HG02885 (cell line): ENCODE data around the gene RNF220.

Source experiments
- ATAC-seq: cut with Tn5 transposase; IDR thresholded peaks from one replicate; pipeline ENCODE4 v1.9.1; 2021; ENCODE audit warnings: mild to moderate bottlenecking; ENCODE audit not compliant: unreplicated experiment, poor library complexity

Gene RNF220

DNA sequence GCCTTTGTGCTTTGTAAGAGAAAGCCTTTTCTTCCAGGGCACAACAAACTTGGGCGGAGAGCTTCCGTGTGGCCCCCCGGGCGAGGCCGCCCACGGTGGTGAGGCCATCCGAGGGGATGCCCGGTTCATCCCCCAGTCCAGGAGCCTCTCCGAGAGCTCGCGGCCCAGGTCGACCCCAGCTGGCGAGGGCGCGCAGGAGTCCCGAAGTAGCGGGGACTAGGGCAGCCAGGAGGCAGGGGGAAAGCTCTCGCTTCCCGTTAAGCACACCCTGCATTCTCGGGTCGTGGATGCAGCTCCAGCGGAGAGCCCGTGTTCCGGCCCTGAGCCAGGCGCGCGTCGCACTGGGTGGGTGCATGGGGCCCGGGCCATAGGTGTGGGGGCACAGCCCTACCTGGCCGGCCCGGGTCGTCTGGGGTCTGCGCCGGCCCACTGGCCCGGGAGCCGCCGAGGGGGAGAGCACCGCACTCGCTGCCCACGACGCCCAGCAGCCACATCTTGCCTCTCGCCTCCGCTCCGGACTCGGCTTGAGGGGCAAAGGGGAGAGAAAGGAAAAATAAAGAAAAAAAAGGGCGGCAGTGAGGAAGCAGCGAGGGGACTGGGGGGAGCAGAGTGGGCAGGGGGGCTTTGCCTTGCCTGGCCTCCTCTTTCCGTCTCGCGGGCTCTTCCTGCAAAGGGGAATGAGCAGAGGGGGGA is 1.8 kb downstream of the RNF220 start:
- no peak for ATAC-seq

GRCh38 chr1:44407430-44408211 is 2.6 kb downstream of the RNF220 start:
- no peak for ATAC-seq

DNA sequence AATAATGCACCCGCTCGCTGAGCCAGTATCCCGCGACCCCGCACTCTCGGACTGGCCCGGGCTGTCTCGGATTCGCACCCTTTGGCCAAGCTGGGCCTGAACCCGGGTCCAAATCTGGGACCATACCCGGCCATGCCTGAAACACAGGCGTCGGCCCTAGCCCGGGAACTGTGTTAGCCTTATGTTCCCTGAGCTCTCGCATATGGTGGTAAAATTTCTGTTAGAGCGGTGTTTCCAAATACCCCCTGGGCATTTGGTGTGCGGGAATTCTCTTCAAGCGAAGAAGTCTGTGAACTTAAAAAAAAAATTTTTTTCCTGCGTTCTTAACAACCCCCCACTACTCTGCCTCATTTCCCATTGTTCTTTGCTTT is 3.1 kb downstream of the RNF220 start:
- ATAC-seq = no peak

GRCh38 chr1:44408632-44409602 is 3.9 kb downstream of the RNF220 start:
- ATAC-seq = no peak

DNA sequence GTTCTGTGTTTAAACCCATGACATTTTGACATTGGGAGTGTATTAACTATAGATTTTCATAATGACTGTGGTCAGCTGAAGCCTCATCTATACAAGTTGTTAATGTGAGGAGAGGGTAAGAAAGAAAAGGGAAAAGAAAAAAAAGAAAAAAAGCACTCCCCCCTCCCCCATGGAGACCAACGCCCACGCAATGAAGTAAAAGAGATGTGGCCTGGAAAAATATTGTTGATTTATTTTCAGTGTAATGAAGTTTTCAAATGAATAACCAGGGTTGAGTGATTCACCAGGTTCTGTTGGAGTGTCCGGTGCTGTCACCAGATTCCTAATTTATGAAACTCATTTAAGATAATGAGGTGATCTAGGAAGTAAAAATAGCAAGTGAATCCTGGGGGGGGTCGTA is 4.7 kb downstream of the RNF220 start:
- ATAC-seq = no peak

DNA sequence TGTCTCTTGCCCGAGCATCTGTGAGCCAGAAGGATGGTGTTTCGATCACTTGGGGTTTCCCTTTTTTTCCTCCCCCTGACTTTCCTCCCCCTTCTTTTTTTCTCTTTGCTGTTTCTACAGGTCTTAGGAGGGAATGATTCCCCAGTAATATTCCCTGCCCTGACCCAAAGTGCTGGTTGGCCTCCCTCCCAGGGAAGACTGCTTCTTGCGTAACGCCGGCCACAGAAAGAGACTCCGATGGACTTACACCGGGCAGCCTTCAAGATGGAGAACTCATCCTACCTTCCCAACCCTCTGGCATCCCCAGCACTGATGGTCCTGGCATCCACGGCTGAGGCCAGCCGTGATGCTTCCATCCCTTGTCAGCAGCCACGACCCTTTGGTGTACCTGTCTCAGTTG is 6.8 kb downstream of the RNF220 start:
- no peak for ATAC-seq

GRCh38 chr1:44412601-44413000 is 7.5 kb downstream of the RNF220 start:
- ATAC-seq = no peak

DNA sequence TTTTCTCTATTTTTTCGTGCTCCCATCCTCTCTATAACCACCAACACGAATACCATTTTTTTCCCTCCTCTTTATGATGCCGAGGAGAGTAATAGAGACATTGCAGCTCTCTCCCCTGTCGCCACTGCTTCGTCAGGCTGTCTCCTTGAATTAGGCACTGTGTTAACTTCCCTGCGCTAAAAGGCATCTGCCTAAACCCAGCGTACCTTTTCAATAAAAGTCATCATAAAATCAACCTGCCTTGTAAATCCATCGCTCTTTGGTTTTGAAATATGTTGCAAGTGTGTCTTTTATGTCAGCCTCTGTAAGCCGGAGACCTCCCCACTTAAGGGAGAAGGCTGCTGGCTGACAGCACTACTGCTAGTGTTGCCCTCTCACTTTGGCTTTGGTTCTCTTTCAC is 8.7 kb downstream of the RNF220 start:
- ATAC-seq = no peak

- no peak for ATAC-seq
These were observed 10.0 kb downstream of the RNF220 start for GRCh38 chr1:44415013-44415412.

GRCh38 chr1:44416408-44416807 is 11.4 kb downstream of the RNF220 start:
- no peak for ATAC-seq

DNA sequence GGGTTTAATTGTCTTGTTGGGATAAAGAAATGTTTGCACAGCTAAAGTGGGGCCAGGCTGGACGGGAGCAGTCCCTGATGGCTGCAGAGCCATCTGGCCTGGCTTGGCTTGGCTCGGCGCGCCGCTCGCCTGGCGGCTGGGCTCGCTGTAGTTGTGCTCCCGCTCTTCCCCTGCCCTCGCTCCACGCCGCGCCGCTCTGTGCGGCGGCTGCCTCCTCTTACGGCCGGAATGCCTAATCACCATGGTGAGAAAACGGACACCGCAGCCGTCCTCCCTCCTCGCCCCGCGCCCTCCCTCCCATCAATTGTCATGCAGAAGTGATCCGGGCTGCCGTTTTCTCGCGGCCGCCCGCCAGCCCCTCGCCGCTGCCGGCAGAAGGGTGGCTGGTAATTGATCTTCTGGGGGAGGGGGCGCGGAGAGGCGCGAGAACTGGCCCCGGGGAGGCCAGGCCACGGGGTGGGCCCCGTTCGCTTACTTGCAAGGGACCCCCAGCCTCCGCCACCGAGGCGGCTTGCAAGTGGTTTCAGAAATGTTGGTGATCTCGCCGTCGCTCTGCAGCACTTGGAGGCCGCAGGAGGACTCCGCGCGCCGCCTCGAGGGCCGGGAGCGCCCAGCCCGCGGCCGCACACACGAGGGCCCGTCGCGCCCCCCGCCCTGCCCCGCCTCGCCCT is 12.4 kb downstream of the RNF220 start:
- ATAC-seq = no peak

DNA sequence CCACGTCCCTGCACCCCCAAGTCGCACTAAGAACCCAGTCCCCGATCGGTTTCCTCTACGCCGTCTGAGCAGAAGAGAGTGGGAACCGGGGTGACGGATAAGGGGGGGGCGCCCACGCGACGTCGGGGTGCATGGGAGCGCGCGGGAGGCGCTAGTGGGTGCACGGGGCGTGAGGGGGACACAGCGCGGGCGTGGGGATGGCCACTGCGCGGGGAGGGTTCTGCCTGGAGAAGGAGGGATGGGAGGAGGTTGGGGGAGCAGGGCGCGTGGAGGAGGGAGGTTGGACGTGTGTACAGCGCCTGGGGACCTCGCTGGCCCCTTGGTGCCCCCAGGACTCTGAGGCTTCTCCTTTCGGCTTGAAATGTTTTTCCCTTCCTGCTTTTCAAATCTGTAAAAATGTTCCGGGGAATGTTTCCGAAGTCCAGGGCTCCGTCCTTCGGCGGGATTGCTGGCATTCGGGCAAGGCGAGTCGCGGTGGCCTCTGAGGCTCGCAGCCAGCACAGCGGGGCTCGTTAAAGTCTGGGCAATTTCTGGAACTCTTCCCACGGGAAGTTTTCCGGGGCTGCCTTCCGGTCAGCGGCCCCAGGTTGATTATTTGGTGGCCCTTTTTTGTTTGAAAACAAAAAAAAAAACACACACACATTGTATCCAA is 13.1 kb downstream of the RNF220 start:
- no peak for ATAC-seq

DNA sequence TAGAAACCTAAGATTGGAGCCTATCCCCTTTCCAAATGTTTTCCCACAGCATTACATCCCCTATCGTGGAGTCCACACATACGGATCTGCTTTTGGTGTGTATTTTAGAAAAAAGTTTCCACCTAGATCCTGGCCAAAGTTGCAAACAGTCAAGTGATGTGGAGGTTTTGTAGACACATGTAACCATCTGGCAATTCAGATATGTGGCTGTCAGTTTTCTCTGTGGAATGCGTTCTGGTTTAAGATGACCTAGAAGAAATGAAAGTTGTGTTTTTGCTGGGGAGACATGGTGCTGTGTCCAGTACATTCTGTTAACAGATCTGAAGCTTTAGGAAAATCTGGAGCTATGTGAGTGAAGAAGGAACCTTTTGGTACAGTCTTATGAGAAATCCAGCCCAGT is 14.8 kb downstream of the RNF220 start:
- no peak for ATAC-seq

GRCh38 chr1:44420535-44420934 is 15.5 kb downstream of the RNF220 start:
- ATAC-seq = no peak

- no peak for ATAC-seq
These were observed 16.4 kb downstream of the RNF220 start for GRCh38 chr1:44421446-44421884.

- ATAC-seq = no peak
These were observed 17.1 kb downstream of the RNF220 start for GRCh38 chr1:44422161-44422560.

- ATAC-seq = no peak
These were observed 18.8 kb downstream of the RNF220 start for GRCh38 chr1:44423591-44424537.

GRCh38 chr1:44424747-44425146 is 19.7 kb downstream of the RNF220 start:
- ATAC-seq = no peak
